Parathyroid adenoma (tissue), 2 donors: ENCODE results near the gene SPI1.

Source experiments
- H2AFZ ChIP-seq: fragments of 300-600 bp; sonication (generic); one replicate; pipeline ENCODE4 v1.7.0; 2017; ENCODE audit warnings: antibody characterized with exemption, mild to moderate bottlenecking
- H3K27ac ChIP-seq: fragments of 300-600 bp; sonication (generic); one replicate; pipeline ENCODE4 v1.7.0; 2017
- H3K27me3 ChIP-seq: fragments of 300-600 bp; sonication (generic); one replicate; pipeline ENCODE4 v1.7.0; 2017; ENCODE audit warnings: low read length; ENCODE audit not compliant: control insufficient read depth, insufficient read depth
- H3K36me3 ChIP-seq: fragments of 300-600 bp; sonication (generic); one replicate; pipeline ENCODE4 v1.7.0; 2017; ENCODE audit warnings: low read length; ENCODE audit not compliant: control insufficient read depth, insufficient read depth
- H3K4me1 ChIP-seq: fragments of 300-600 bp; sonication (generic); one replicate; pipeline ENCODE4 v1.7.0; 2017; ENCODE audit warnings: control low read depth
- H3K4me2 ChIP-seq: fragments of 300-600 bp; sonication (generic); one replicate; pipeline ENCODE4 v1.7.0; 2017; ENCODE audit warnings: low read length
- H3K4me3 ChIP-seq: fragments of 300-600 bp; sonication (generic); one replicate; pipeline ENCODE4 v1.7.0; 2017; ENCODE audit warnings: low read depth, low read length
- H3K79me2 ChIP-seq: fragments of 300-600 bp; sonication (generic); one replicate; pipeline ENCODE4 v1.7.0; 2017; ENCODE audit warnings: control low read depth
- H3K9ac ChIP-seq: fragments of 300-600 bp; sonication (generic); one replicate; pipeline ENCODE4 v1.7.0; 2017; ENCODE audit warnings: mild to moderate bottlenecking
- H3K9me3 ChIP-seq: fragments of 300-600 bp; sonication (generic); one replicate; pipeline ENCODE4 v1.7.0; 2017; ENCODE audit warnings: low read length; ENCODE audit not compliant: control insufficient read depth
- TF ChIP-seq, protein P1 (sequence below): fragments of 300-600 bp; sonication (generic); IDR thresholded peaks from one replicate; pipeline ENCODE4 v1.7.0; 2017; ENCODE audit warnings: antibody characterized with exemption, mild to moderate bottlenecking
- donor health status: primary hyperparathyroidism.

Gene SPI1

GRCh38 chr11:47305734-47306483 is 72.4 kb downstream of the SPI1 start:
- Histone ChIP-seq H3K9me3 (no peaks in the 10 kb centered on the region), H3K27me3 (no peaks in the 10 kb centered on the region), H2AFZ (no peak overlapping the region), H3K4me3 (no peak overlapping the region), H3K36me3 (no peaks in the 10 kb centered on the region), H3K27ac (no peak overlapping the region), H3K79me2 (peaks cover 3% of the 10 kb centered on the region), H3K4me2 (no peak overlapping the region), H3K4me1 (no peaks in the 10 kb centered on the region), H3K9ac (no peak overlapping the region)
- TF ChIP-seq, protein P1, sequence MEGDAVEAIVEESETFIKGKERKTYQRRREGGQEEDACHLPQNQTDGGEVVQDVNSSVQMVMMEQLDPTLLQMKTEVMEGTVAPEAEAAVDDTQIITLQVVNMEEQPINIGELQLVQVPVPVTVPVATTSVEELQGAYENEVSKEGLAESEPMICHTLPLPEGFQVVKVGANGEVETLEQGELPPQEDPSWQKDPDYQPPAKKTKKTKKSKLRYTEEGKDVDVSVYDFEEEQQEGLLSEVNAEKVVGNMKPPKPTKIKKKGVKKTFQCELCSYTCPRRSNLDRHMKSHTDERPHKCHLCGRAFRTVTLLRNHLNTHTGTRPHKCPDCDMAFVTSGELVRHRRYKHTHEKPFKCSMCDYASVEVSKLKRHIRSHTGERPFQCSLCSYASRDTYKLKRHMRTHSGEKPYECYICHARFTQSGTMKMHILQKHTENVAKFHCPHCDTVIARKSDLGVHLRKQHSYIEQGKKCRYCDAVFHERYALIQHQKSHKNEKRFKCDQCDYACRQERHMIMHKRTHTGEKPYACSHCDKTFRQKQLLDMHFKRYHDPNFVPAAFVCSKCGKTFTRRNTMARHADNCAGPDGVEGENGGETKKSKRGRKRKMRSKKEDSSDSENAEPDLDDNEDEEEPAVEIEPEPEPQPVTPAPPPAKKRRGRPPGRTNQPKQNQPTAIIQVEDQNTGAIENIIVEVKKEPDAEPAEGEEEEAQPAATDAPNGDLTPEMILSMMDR, result no peak
